ENCODE results near the gene FJX1. TPM values are rescaled to one million over a fixed set of nuclear protein-coding genes. Genes with fewer than 3 reads are reported as not detected.

The FJX1 gene
- total and polyA plus RNA-seq, 8 donors: 2.2 to 13.3 (median 3.7) TPM

- no peak for TF ChIP-seq CTCF (IDR thresholded peaks at IDR 0.05)
- DNase-seq: no peak
- ATAC-seq: no peak
- intact Hi-C loops (cut with DNase I): no loop called here
- Histone ChIP-seq H3K36me3 (no peaks in the 10 kb centered on the region), H3K4me3 (no peak overlapping the region), H3K27ac (no peak overlapping the region), H3K9me3 (no peaks in the 10 kb centered on the region), H3K27me3 (no peaks in the 10 kb centered on the region), H3K4me1 (no peaks in the 10 kb centered on the region)
- 61 to 66% methylated on average over 3 of the region's 3 CpGs for WGBS, 2 donors
- no peak for FAIRE-seq
Measured at GRCh38 chr11:35631891-35632290, 13.6 kb downstream of the FJX1 start.

- no peak for FAIRE-seq
- no peaks in the 10 kb centered on the region for H3K4me1 ChIP-seq
- no peak overlapping the region for H3K4me3 ChIP-seq
- no peak for DNase-seq
- TF ChIP-seq CTCF (IDR thresholded peaks at IDR 0.05): no peak
- ATAC-seq: no peak
- no peak overlapping the region for H3K27ac ChIP-seq
- WGBS, 2 donors: 67 to 77% methylated on average over 1 of the region's 1 CpG
- H3K36me3 ChIP-seq: no peaks in the 10 kb centered on the region
- intact Hi-C loops (cut with DNase I): no loop called here
- H3K9me3 ChIP-seq: no peaks in the 10 kb centered on the region
- no peaks in the 10 kb centered on the region for H3K27me3 ChIP-seq
Measured at GRCh38 chr11:35632301-35632700, 14.0 kb downstream of the FJX1 start.

- H3K36me3 ChIP-seq: no peaks in the 10 kb centered on the region
- ATAC-seq (no peak), DNase-seq (no peak), FAIRE-seq (no peak)
- H3K27me3 ChIP-seq: no peaks in the 10 kb centered on the region
- no peak overlapping the region for H3K4me3 ChIP-seq
- TF ChIP-seq CTCF (IDR thresholded peaks at IDR 0.05): no peak
- intact Hi-C loops (cut with DNase I): no loop called here
- WGBS, 2 donors: 65 to 97% methylated on average over 4 of the region's 4 CpGs
- no peaks in the 10 kb centered on the region for H3K9me3 ChIP-seq
- no peak overlapping the region for H3K27ac ChIP-seq
- no peaks in the 10 kb centered on the region for H3K4me1 ChIP-seq
Measured at GRCh38 chr11:35633827-35634423, 15.7 kb downstream of the FJX1 start.

- no peak for ATAC-seq
- DNase-seq: no peak
- Histone ChIP-seq H3K36me3 (no peaks in the 10 kb centered on the region), H3K9me3 (no peaks in the 10 kb centered on the region), H3K4me1 (no peaks in the 10 kb centered on the region), H3K27ac (no peak overlapping the region), H3K4me3 (no peak overlapping the region), H3K27me3 (no peaks in the 10 kb centered on the region)
- intact Hi-C loops (cut with DNase I): no loop called here
- WGBS, 2 donors: 81 to 85% methylated on average over 6 of the region's 6 CpGs
- FAIRE-seq: no peak
- TF ChIP-seq CTCF (IDR thresholded peaks at IDR 0.05): no peak
Measured at GRCh38 chr11:35635933-35636332, 17.7 kb downstream of the FJX1 start.

GRCh38 chr11:35639591-35640179 lies 21.4 kb downstream of the FJX1 start:
- WGBS, 2 donors: 60 to 65% methylated on average over 9 of the region's 9 CpGs
- no peak for FAIRE-seq
- ATAC-seq: no peak
- no peaks in the 10 kb centered on the region for H3K36me3 ChIP-seq
- H3K4me1 ChIP-seq: no peaks in the 10 kb centered on the region
- DNase-seq: no peak
- intact Hi-C loops (cut with DNase I): no loop called here
- H3K27ac ChIP-seq: no peak overlapping the region
- H3K9me3 ChIP-seq: no peaks in the 10 kb centered on the region
- H3K4me3 ChIP-seq: no peak overlapping the region
- H3K27me3 ChIP-seq: no peaks in the 10 kb centered on the region
- TF ChIP-seq CTCF (IDR thresholded peaks at IDR 0.05): no peak

All from pancreas (tissue), 10 donors.